Inferior parietal cortex (tissue), 1 donor: ENCODE results near the gene SLC50A1.

ENCODE experiments used
- DNase-seq: peaks from one replicate; pipeline ENCODE4 v3.0.0-alpha.2; 2016; ENCODE audit errors: extremely low spot score

The SLC50A1 gene

DNA sequence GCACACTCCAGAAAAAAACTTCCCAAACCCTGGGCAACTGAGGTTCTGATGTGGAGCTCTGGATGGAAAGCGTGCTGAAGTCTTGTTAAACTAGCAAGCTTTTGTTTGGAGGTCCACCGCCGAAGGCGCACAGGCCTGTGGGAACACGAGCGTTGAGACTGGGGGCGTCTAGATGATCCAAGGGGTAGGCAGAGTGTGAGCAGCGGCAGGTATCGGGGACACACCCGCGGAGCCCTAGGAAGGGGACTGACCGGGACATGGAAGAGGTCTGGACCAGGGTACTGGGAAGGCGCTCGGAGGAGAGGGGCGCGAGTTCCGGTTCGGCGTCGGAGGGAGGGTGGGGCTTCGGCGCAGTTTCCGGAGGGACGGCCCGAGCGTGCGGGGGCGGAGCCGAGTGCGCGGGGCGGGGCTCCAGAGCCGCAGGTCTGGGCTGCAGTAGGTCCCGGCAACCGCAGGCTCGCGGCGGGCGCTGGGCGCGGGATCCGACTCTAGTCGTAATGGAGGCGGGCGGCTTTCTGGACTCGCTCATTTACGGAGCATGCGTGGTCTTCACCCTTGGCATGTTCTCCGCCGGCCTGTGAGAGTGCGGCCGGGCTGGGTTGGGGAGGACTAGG lies at the start of gene SLC50A1:
SLC50A1 (plus strand) TSS at position 438 of the 614 bp plus-strand sequence; CDS start at position 498, 60 bp downstream.
- peak; percentile 87 for DNase-seq

DNA sequence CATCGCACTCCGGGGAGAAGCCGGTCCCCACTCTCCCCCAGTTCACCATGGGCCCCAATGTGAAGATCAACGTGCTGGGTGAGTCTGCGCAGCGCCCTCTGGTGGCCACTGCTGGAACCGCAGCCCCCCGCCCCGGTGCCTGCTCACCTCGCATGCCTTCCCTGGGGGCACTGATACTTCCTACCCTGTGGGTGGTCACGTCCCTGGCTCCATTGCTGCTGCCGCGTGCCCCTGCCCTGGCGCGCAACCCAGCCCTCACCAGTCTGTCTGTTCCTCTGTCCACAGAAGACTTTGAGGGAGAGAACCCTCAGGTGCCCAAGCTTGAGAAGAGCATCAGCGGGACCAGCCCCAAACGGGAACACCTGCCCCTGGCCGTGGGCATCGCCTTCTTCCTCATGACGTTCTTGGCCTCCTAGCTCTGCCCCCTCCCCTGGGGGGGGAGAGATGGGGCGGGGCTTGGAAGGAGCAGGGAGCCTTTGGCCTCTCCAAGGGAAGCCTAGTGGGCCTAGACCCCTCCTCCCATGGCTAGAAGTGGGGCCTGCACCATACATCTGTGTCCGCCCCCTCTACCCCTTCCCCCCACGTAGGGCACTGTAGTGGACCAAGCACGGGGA lies 49.4 kb upstream of the SLC50A1 start:
- no peak for DNase-seq

DNA sequence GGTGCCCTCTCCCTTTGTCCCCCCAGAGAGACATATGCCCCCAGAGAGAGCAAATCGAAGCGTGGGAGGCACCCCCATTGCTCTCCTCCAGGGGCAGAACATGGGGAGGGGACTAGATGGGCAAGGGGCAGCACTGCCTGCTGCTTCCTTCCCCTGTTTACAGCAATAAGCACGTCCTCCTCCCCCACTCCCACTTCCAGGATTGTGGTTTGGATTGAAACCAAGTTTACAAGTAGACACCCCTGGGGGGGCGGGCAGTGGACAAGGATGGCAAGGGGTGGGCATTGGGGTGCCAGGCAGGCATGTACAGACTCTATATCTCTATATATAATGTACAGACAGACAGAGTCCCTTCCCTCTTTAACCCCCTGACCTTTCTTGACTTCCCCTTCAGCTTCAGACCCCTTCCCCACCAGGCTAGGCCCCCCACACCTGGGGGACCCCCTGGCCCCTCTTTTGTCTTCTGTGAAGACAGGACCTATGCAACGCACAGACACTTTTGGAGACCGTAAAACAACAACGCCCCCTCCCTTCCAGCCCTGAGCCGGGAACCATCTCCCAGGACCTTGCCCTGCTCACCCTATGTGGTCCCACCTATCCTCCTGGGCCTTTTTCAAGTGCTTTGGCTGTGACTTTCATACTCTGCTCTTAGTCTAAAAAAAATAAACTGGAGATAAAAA lies 48.7 kb upstream of the SLC50A1 start:
- DNase-seq = no peak

GRCh38 chr1:155091071-155092051 lies 44.3 kb upstream of the SLC50A1 start:
- peak; percentile 86 for DNase-seq

DNA sequence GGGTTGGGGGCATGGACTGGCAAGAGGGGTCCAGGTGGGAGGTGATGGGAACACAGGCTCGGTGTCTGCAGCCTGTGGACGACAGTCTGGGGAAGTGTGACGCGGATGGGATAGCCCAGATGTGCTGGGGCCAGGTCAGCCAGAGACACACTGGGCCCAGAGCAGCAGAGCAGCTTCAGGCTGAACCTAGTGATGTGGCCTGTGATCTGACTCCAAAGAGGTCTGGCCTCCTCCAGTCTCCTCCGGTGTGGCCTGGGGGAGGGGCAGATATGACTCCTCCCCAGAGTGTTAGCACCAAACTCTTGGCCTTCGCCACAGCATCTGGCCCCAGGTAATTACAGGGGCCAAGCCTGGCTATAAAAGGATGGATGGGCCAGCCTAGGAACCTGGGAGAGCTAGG lies 43.5 kb upstream of the SLC50A1 start:
- DNase-seq = no peak

- no peak for DNase-seq
These were observed 43.0 kb upstream of the SLC50A1 start for GRCh38 chr1:155092641-155093040.

DNA sequence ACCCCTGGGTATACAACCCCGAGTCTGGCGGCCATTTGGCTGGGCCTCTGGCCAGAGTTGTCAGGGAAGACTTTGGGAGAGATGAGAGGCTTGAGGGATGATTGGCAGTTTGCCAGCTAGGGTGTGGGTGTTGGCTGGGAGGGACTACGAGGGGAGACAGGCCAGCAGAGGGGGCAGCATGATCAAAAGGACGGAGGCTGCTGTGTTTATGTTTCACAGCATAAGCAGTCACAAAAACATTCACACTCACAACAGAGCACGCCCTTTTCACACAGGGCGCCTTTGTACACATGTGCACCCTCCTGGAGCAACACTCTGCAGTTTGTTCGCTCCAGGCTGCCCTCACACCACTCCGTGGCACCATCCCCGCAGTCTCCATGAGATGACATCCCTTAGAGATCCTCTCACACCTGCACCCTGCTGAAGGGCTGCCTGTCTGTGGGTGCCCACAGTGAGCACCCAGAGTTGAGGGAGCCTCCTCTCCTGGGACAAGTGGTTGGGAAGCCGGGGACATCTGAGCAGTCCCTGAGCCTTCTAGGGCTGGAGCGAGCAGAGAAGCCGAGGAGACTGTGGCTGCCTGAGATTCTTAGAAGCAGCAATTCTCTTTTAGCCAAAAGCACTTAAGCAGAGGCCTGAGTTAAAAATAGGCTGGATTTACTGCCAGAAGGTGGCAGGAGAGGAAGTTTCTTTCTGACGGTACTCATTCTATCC lies 41.6 kb upstream of the SLC50A1 start:
- peak; percentile 71 for DNase-seq

DNA sequence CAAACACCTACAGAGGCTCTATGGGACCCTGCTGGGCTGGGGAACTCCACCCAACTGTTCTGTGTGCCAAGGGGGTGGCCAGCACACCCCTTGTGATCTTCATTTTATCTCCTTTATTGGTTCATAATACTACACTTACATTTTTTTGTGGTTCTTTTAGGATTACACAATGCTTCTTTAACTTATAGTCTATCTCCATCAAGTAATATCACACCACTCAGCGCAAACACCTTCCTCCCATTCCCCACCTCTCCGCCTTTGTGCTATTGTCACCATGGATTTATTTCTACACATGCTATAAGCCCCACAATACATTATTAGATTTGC lies 41.1 kb upstream of the SLC50A1 start:
- no peak for DNase-seq

DNA sequence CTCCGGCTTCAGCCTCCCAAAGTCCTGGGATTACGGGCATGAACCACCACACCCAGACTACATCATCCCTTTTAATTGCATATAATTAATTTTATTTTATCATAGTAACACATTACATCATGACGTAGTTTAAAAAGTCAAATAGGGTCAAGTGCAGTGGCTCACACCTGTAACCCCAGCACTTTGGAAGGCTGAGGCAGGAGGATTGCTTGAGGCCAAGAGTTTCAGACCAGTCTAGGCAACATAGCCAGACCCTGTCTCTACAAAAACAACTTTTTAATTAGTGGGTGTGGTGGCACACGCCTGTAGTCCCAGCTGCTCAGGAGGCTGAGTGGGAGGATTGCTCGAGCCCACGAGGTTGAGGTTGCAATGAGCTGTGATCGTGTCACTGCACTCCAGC lies 36.3 kb upstream of the SLC50A1 start:
- DNase-seq = no peak

DNA sequence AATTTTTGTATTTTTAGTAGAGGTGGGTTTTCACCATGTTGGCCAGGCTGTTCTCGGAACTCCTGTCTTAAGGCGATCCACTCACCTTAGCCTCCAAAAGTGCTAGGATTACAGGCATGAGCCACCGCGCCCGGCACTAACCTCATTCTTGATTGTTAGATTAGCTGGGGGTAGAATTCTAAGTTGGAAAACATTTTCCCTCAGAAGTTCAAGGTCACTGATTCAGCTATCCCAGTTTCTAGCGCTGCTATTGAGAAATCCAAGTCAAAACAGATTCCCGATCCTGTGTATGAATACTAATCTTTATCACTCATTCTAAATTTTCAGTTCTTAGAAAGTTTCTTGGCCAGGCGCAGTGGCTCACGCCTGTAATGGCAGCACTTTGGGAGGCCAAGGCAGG lies 32.3 kb upstream of the SLC50A1 start:
- DNase-seq = no peak

GRCh38 chr1:155104605-155105534 lies 30.8 kb upstream of the SLC50A1 start:
- no peak for DNase-seq

DNA sequence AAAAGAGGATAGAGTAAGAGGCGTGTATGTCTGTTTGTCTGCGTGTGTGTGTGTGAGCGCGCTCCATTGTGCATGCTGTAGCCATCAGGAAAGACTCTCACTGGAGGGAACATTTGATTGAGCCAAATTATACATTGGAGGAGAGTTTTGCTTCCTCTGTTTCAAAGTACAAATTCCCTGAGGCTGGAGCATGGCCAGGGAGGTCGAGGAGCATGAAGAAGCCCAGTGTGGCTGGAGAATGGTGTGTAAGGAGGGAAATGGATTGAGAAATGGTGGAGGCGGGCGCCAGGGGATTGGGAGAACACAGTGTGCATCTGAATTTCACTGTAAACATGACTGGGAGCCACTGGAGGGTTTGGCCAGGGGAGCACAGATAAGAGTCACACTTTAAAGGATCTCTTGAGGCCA lies 30.0 kb upstream of the SLC50A1 start:
- no peak for DNase-seq

DNA sequence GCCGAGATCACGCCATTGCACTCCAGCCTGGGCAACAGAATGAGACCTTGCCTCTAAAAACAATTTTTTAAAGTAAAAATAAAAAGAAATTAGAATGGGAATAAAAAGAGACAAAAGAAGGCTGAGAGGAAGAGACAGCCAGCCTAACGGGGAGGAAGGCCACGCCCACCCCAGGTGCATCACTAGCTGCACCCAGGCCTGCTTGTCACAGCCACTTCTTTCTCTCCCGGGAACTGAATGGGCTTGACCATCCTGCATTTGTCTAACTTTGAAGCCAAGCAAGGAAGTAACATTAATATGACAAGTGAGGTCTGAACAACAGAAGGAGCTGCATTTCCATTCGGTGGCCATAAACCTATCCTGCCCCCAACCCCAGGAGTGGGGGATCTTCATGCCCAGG lies 28.8 kb upstream of the SLC50A1 start:
- no peak for DNase-seq

DNA sequence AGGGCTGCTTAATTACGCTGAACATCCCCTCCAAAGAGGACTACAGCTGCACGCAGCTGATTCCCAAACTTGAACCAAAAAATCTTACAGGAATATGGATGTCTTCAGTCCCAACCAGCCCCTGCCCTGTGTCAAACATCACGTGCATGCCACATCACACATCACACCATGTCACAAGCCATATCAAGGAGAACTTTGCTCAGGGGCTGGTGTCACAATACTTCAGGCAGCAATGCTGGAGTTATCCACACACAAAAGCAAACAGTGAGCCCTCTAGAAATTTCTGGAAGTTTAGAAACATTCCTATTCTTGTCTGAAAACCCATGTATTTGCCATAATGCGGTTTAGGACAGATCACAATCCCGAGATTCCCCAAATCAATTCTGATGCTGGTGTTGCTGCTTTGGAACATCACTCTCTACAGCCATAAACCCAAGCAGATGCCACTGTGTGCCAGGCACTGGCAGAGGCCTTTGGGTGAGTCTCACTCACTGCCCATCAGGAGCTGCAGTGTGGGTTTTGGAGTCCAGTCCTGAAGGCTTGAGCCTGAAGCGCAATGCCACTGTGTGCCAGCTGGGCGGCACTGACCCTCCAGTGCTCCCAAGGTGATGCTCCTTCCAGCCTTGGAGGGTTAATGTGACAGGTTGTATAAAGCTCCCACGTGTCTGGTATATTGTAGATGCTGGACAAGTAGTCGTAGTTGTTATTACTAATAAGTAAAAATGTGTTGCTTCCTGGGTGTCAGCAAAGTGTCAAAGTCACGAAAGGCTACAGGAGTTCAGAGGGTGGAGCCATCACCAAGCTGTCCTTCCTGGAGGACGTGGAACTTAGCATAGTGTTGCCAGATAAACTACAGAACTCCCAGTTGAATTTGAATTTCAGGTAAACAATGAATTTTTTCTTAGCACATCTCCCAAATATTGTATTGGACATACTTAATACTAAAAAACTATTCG lies 28.1 kb upstream of the SLC50A1 start:
- no peak for DNase-seq

DNA sequence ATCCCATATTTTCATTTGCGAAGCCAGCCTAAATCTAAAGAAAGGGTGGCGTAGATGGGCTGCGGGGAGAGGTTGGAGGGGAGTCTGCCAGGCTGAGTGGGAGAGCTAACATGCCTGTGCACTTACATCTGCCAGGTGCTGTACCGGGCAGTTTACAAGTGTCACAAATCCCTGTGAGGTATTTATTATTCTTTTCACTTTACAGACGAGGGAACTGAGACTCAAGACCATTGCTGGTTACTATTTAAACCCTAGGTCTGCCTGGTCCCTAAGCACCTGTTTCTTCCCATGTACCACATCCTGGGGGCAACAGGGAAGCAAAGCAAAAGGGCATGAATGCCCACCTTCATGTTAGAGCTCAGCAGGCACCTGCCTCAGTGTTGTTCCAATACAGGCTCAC lies 27.4 kb upstream of the SLC50A1 start:
- DNase-seq = no peak

DNA sequence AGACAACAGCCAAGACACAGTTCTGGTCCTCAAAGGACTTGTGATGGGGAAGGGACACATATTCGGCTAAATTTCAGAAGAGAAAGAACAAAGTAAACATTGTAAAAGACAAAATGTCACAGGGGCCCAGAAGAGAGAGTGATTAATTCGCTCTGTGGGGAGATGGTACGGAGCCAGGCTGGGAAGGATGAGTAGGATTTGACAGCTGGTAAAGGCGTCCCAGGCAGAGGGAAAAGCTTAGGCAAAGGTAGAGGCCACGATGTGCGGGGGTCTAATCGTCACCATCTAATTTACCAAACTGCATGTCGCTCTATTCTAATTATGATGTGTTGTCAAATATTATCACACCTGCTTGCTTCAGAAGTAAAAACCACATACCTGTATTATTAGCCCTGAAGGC lies 25.3 kb upstream of the SLC50A1 start:
- DNase-seq = no peak

GRCh38 chr1:155110826-155111225 lies 24.8 kb upstream of the SLC50A1 start:
- no peak for DNase-seq

DNA sequence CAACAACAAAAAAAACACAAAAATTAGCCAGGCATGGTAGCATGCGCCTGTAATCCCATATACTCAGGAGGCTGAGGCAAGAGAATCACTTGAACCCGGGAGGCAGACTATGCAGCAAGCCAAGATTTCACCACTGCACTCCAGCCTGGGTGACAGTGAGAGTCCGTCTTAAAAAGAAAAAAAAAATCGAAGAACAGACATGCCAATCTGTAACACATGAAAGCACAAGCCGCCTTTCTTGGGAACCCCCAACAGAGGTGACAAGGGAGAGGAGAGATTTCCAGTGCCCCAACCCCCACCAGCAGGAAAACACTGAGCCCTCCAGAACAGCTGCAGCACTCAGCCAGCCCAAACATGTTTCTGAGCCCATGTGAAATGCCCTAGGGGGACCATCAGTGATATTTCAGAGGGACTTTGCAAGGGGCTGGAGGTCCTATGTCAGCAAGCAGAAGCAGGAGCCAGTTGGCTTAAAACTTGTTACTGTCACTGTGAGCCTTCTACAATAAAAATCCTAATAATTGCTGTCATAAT lies 22.1 kb upstream of the SLC50A1 start:
- DNase-seq = no peak
